HG03135 (cell line): ENCODE data around the gene LMX1B.

Experiments used
- ATAC-seq: cut with Tn5 transposase; IDR thresholded peaks from one replicate; pipeline ENCODE4 v1.9.1; 2021; ENCODE audit warnings: mild to moderate bottlenecking, moderate library complexity; ENCODE audit not compliant: unreplicated experiment

LMX1B gene

DNA sequence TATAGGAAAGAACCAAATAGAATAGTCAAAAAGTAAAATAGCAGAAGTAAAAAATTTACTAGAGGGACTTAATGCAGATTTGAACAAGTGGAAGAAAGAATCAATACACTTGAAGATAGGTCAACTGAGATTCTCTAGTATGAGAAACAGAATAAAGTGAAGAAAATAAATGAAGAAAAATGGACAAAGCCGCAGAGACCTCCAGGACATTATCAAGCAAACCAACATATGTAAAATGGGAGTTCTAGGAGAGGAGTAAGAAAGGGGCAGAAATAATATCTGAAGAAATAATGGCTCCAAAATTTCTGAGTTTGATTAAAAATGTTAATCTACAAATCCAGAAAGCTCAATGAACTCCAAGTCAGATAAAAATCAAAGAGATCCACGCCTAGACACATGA is 121.1 kb downstream of the LMX1B start:
- ATAC-seq: no peak

DNA sequence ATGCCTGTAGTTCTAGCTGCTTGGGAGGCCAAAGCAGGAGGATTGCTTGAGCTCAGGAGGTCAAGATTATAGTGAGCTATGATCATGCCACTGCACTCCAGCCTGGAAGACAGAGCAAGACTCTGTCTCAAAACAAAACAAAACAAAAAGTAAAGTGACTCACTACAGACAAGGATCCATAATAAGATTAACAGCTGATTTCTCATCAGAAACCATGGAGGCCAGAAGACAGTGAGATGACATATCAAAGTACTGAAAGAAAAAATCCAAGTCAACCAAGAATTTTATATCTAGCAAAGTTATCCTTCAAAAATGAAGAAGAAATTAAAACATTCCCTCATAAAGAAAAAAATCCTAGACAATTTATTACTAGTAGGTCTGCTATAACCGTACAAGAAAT is 121.8 kb downstream of the LMX1B start:
- ATAC-seq: no peak

DNA sequence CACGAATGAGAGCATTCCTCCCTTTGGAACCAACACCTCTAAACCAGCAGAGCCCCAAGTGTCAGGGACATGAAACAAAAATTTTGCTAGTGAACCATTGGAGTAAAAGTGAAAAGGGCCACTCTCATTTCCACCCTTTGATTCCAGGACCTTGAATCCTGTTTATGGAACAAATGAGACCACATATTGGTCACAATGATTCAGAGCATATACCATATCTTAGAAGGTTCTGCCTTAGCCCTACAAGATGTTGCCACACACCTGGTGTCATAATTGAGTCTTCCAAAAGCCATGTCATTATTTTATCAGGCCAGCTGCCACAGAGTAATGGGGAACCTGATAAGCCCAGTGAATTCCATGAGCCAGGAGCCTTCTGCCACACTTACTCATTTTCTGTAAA is 124.8 kb downstream of the LMX1B start:
- ATAC-seq: no peak

DNA sequence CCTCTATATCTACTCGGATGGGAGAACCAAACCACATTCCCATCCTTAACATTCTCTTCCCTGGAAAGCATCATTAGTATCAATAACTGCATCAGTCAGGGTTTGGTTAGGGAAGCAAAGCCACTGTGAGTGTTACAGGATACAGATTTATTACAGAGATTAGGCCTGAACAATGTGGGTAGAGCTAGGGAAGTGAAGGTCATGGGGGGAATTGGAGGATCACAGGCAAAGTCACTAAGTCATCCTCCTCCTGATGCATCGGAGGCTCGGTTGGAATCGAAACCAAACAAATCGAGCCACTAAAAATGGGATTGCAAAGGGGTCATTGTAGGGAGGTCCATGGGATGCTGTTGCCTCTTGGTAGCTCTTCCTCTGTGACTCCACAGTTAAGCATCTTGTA is 129.3 kb downstream of the LMX1B start:
- no peak for ATAC-seq

DNA sequence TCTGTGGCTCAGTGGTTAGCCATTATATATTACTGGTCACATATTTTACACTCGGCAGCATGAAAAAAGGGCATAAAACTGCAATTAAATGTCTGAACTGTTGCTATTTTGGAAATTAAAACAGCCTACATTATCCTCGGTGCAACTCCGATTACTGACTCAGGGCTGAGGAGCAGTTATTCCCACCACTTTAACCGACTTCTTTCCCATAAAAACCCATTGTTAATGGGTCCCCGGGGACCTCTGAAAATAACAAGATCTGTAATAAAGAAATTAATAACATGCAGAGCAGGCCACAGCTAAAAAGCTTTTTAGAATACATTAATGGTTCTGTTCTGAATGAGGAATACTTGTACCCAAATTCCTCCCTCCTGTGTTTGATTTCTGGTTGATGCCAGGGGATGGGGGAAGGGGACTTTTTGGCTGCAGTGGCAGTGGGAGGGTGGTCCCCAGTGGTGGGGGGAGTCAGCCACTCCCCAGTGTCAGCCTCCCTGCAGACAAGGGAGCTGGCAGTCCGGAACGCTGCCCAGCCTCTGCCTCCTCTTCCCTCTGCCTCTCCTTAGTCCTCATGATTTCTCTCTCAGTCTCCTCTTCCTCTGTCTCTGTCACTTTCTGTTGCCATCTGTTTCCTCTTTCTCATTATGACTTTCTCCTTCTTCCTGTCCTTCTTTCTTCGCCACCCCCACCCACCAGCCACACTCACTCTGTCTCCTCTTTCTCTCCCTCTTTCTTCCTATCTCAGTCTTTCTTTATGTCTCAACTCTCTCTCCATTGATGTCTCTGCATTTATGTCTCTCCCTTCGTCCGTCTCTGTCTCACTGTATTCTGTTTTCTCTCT is 132.1 kb downstream of the LMX1B start:
- no peak for ATAC-seq
